HepG2 (cell line): Measurements from ENCODE around the gene DOK1. TPM values are rescaled to one million over a fixed set of nuclear protein-coding genes. Genes with fewer than 3 reads are reported as not detected.

ENCODE experiments used
- HDAC1 ChIP-seq: sonication (generic); formaldehyde crosslinking; IDR thresholded peaks from 2 replicates; pipeline ENCODE4 v1.5.1; 2020; ENCODE audit warnings: mild to moderate bottlenecking, missing genetic modification reagents
- HNF1A ChIP-seq, 2 experiments: sonication (generic) in 1 of 2; formaldehyde crosslinking in 1 of 2; IDR thresholded peaks; 2 replicates each; pipeline versions ENCODE4 v1.4.0 to v1.6.1; 2016 to 2020; ENCODE audit warnings: borderline replicate concordance in 1 of 2, low read depth in 1 of 2, mild to moderate bottlenecking in 1 of 2, missing genetic modification reagents in 1 of 2
- NR2C2 ChIP-seq: sonication (generic); formaldehyde crosslinking; IDR thresholded peaks from 2 replicates; pipeline ENCODE4 v1.4.0; 2020; ENCODE audit warnings: missing genetic modification reagents, mild to moderate bottlenecking, moderate library complexity, borderline replicate concordance
- SETDB1 ChIP-seq: sonication (generic); formaldehyde crosslinking; IDR thresholded peaks from 2 replicates; pipeline ENCODE4 v1.5.1; 2020; ENCODE audit warnings: missing genetic modification reagents, mild to moderate bottlenecking, borderline replicate concordance
- SP2 ChIP-seq: sonication (generic); formaldehyde crosslinking; IDR thresholded peaks from 2 replicates; pipeline ENCODE4 v1.5.1; 2020; ENCODE audit warnings: mild to moderate bottlenecking, missing genetic modification reagents
- TAF15 ChIP-seq: fragments of 200-400 bp; formaldehyde crosslinking; IDR thresholded peaks from one replicate; pipeline ENCODE4 v1.6.1; 2018; ENCODE audit warnings: mild to moderate bottlenecking, low read depth, low read length; ENCODE audit not compliant: poor library complexity, severe bottlenecking
- TCF7L2 ChIP-seq: IDR thresholded peaks from 2 replicates; pipeline ENCODE4 v1.6.1; 2011; ENCODE audit warnings: mild to moderate bottlenecking, low read depth, low read length, moderate library complexity
- TEF ChIP-seq: sonication (generic); formaldehyde crosslinking; IDR thresholded peaks from 2 replicates; pipeline ENCODE4 v1.5.0; 2020; ENCODE audit warnings: missing genetic modification reagents
- TGIF2 ChIP-seq: IDR thresholded peaks from 2 replicates; pipeline ENCODE4 v1.6.1; 2016; ENCODE audit warnings: control low read depth, missing compliant biosample characterization
- ZBED4 ChIP-seq: sonication (generic); formaldehyde crosslinking; IDR thresholded peaks from 2 replicates; pipeline ENCODE4 v1.4.0; 2020; ENCODE audit warnings: missing genetic modification reagents, borderline replicate concordance
- ZBTB38 ChIP-seq: sonication (generic); formaldehyde crosslinking; IDR thresholded peaks from 2 replicates; pipeline ENCODE4 v1.5.1; 2020; ENCODE audit warnings: mild to moderate bottlenecking, missing genetic modification reagents
- ZFX ChIP-seq: sonication (generic); formaldehyde crosslinking; IDR thresholded peaks from 2 replicates; pipeline ENCODE4 v1.4.0; 2020; ENCODE audit warnings: mild to moderate bottlenecking, low read depth, missing genetic modification reagents, moderate library complexity
- ZNF225 ChIP-seq: sonication (generic); formaldehyde crosslinking; IDR thresholded peaks from 2 replicates; pipeline ENCODE4 v1.4.0; 2020; ENCODE audit warnings: mild to moderate bottlenecking, missing genetic modification reagents
- ZNF263 ChIP-seq: sonication (generic); formaldehyde crosslinking; IDR thresholded peaks from 2 replicates; pipeline ENCODE4 v1.4.0; 2020; ENCODE audit warnings: missing genetic modification reagents
- ZNF350 ChIP-seq: sonication (generic); formaldehyde crosslinking; IDR thresholded peaks from 2 replicates; pipeline ENCODE4 v1.4.0; 2020; ENCODE audit warnings: mild to moderate bottlenecking, low read depth, missing genetic modification reagents, borderline replicate concordance
- ZNF44 ChIP-seq: sonication (generic); formaldehyde crosslinking; IDR thresholded peaks from 2 replicates; pipeline ENCODE4 v1.5.1; 2020; ENCODE audit warnings: mild to moderate bottlenecking, missing genetic modification reagents
- ZNF484 ChIP-seq: sonication (generic); formaldehyde crosslinking; IDR thresholded peaks from 2 replicates; pipeline ENCODE4 v1.5.1; 2020; ENCODE audit warnings: mild to moderate bottlenecking, low read depth, missing genetic modification reagents, borderline replicate concordance
- ZNF607 ChIP-seq: sonication (generic); formaldehyde crosslinking; IDR thresholded peaks from 2 replicates; pipeline ENCODE4 v1.5.1; 2020; ENCODE audit warnings: missing genetic modification reagents, mild to moderate bottlenecking, borderline replicate concordance
- ZNF703 ChIP-seq: sonication (generic); formaldehyde crosslinking; IDR thresholded peaks from 2 replicates; pipeline ENCODE4 v1.5.1; 2020; ENCODE audit warnings: missing genetic modification reagents, mild to moderate bottlenecking, moderate library complexity, borderline replicate concordance
- polyA plus RNA-seq, 8 experiments: library from polyadenylated mRNA; depleted of rRNA in 3 of 8; stranded (reverse) in 7 of 8; unstranded in 1 of 8; fragments of >200 nt; fragmentation: Illumina TruSeq in 4 of 8; extraction: Trizol in 4 of 8; gene quantifications; 2 replicates each; pipeline versions ENCODE4 v1.2.1 to v1.2.3, GENCODE V29; 2011 to 2016; ENCODE audit warnings: low read depth in 4 of 8, missing spikeins in 1 of 8, mixed read lengths in 1 of 8; ENCODE audit not compliant: insufficient read depth in 1 of 8
- total RNA-seq, 5 experiments: library from RNA; depleted of rRNA; stranded (reverse); fragments of >200 nt; fragmentation: Illumina TruSeq; extraction: Trizol; gene quantifications; 2 replicates each; pipeline ENCODE4 v1.2.3, GENCODE V29; 2016; ENCODE audit warnings: low read depth in 1 of 5

DOK1 gene
- total and polyA plus RNA-seq, 2 of the 13 experiments (the other 11 are each of a cell fraction or from before 2014, with no cell fraction given), result 0.53 to 0.74 TPM

- TF ChIP-seq TCF7L2 (no peak), ZNF263 (CRISPR knock-in tag) (peak; percentile 27; the same call in 1 of the 2 replicates), ZBTB38 (CRISPR knock-in tag) (no peak; the same call in 1 of the 2 replicates), HDAC1 (CRISPR knock-in tag) (peak; percentile 31; the same call in 1 of the 2 replicates), TEF (CRISPR knock-in tag) (no peak), TGIF2 (CRISPR knock-in tag) (peak; percentile 44; the same call in 1 of the 2 replicates), HNF1A (IDR thresholded peaks at IDR 0.05; ENCODE audit: low read depth) (no peak), HNF1A (CRISPR knock-in tag; IDR thresholded peaks at IDR 0.05; ENCODE audit: borderline replicate concordance) (no peak), ZNF703 (CRISPR knock-in tag) (no peak), TAF15 (peak; percentile 41), ZNF225 (CRISPR knock-in tag) (0 out of 2 replicates have a peak, but pooled peaks have one; percentile 9), SETDB1 (CRISPR knock-in tag) (no peak), NR2C2 (peak; percentile 81), ZBED4 (peak; percentile 65; the same call in 1 of the 2 replicates), ZFX (CRISPR knock-in tag) (peak; percentile 66; the same call in 1 of the 2 replicates), ZNF44 (CRISPR knock-in tag) (no peak), ZNF607 (CRISPR knock-in tag) (peak; percentile 47; the same call in 1 of the 2 replicates), SP2 (CRISPR knock-in tag) (0 out of 2 replicates have a peak, but pooled peaks have one; percentile 20), ZNF350 (CRISPR knock-in tag) (peak; percentile 56; the same call in 1 of the 2 replicates), ZNF484 (CRISPR knock-in tag) (no peak)
These were observed 41.5 kb upstream of the DOK1 start (continued) for GRCh38 chr2:74512744-74513604.
